HT-29 (cell line): ENCODE data around the gene CRBN. TPM values are rescaled to one million over a fixed set of nuclear protein-coding genes. Genes with fewer than 3 reads are reported as not detected.
A peak's percentile ranks its signal among the peaks of the same experiment; 100 is the strongest.

ENCODE experiments used
- DNase-seq: peaks from one replicate; pipeline ENCODE4 v3.0.0-alpha.2; 2015; ENCODE audit warnings: low spot score
- total RNA-seq: library from RNA; depleted of rRNA; stranded (reverse); fragments of >200 nt; shearing (Covaris generic); gene quantifications from 2 replicates; pipeline ENCODE4 v1.2.3, GENCODE V29; 2014

The CRBN gene
- total RNA-seq, 1 experiment from 2014 or later = 8.4 TPM

DNA sequence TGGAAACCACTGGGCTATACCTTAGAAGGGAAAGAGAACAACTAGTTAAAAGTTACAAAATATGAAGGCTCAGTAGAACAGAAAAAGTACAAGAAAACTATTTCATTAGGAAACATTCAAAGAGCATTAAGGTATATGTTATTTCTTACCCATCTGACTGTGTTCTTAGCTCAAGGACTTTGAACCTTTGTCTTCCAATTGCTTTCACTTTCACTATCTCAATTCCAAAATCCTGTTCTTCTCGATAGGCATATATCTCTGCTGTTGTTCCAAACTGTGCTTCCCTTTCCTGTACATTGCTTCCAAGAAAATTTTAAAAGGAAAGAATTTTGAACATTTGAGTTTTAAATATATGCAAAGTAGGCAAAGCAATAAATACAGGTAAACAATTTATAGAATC, 6.9 kb downstream of the CRBN start:
- no peak for DNase-seq

DNA sequence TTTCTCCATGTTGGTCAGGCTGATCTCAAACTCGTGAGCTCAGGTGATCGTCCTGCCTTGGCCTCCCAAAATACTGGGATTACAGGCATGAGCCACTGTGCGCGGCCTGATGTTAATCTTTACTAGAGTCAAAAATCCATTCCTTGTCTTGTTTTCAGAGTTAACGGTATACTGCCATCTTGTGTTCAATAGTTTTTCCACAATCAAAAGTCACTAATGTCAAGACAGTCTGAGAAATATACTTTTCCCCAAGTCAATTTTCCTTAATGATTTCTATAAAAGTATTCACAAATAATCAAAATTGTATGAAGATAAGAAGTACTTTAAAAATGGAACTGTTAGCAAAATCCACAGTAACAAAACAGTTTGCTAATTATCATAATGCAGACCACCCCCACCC, 8.5 kb downstream of the CRBN start:
- no peak for DNase-seq

DNA sequence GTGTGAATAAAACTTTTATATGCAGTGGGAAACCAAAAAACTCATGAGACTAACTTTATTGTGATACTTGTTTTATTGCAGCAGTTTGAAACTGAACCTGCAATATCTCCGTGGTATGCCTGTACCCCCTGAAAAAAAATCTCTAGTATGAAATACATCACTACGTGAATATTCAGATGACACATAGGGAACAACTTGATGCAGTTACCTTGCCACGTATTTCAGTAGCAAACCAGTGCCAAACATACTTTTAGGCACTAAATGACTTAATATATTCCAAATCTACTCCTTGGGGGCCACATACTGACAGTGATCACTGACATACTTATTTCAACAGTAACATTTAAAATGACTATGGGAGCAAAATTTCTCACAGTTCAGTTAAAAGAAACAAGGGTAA, 13.8 kb downstream of the CRBN start:
- DNase-seq = no peak

DNA sequence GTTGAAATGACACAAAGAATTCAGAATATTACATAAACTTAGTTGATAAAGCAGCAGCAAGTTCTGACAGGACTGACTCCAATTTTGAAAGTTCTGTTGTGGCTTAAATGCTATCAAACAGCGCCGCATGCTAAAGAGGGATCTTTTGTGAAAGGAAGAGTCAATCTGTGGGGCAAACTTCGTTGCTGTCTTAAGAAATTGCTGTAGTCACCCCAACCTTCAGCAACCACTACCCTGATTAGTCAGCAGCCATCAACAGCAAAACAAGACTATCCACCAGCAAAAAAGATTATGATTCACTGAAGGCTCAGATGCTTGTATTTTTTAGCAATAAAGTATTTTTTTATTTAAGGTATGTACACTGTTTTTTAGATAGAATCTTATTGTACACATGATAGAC, 14.2 kb downstream of the CRBN start:
- DNase-seq = no peak

DNA sequence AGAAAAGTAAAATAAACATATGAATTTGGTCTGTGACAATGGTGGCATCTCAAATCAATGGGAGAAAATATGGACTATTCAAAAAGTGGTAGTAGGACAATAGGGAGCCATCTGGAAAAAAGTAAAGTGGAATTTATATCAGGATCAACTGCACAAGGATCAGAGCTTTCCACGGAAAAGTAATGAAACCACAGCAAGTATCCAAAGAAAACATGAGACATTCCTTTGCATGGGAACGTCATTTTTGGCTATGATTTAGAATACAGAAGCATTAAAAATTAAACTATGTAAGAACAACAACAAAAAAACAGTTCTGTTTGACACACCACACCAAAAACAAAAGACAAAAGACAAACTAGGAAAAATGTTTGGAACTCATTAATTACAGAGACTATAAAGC, 18.7 kb downstream of the CRBN start:
- DNase-seq = no peak

DNA sequence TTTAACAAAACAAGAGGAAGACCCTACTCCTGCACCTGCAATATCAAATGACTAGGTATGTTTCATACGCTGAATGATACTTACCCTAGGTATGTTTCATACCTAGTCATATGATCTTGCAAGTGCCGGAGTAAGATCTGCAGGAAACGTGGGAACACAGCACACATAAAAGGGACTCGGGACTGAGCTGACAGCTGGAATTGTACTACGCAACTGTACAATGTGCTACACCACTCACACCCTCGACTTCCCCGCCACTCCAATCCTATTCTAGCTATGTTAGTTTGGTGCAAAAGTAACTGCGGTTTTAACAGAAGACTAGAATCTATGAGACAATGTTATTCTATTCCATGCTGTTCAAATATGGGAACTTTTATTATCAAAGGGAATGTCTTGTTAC, 22.0 kb downstream of the CRBN start:
- no peak for DNase-seq

DNA sequence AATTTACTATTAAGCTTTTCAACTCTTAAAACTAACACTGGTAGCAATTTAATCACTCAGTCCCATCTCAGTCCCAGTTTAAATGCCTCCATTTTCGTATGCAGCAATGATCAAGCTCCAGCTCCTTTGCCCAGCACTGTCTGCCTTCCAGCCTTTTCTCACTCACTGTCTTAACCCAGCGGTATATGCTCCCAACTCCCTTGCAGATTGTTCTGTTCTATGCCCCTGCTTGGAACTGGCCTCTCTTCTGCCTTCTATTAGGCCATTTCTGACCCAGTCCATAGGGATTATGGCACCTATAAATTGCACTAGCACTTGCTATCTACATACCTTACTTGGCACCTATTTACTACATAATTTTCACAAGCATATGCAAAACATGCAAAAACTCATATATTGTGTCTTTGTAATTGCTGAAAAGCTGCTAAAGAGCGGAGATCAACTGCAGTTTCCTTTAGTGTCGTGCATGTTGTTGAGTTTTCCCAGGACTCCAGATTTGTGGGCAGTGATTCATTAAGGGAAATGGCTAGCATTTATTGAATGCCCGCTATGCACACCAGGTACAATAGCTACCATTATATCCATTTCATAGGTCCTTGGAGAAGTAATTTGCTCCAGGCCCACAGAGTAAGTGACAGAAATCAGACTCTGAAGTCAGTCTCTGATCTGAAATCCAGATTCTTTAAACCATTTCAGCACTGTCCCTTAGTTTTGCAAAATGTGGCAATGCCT, 24.4 kb downstream of the CRBN start:
- DNase-seq = no peak

DNA sequence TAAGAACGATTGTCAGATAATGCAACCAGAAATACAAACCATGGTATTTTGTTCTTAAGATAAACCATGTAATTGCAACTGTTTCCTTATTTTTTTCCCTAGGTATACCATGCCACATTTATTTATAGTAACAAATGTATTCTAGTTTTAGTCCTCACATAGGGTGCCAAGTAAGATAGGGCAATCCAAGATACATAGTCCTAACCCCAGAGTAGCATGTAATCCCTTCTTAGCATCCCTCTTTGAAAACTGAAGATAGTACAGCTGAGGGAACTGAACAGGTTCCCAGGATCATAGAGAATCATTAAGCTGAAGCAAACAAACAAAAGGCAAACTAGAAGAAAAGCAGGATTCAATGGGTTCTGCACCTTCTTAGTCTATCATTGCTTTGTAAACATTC, 28.0 kb downstream of the CRBN start:
- DNase-seq = no peak

DNA sequence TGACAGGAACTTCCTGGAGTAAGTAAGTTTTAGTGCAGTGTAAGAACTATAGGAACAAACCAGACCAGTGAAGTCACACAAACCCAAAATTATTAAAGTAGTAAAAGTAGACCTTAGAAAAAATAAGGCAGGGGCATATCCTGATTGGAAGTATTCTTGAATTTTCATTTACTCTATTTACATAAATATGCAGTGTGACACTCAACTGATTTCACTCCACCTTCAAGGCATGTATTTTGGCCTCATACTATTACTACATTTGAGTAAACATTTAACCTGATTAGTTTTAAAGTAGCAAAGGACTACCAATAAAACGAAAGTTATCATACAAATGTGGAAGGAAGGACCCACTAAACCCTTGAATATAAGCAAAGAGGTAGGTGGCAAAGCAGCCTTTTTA, 29.9 kb downstream of the CRBN start:
- DNase-seq = no peak

DNA sequence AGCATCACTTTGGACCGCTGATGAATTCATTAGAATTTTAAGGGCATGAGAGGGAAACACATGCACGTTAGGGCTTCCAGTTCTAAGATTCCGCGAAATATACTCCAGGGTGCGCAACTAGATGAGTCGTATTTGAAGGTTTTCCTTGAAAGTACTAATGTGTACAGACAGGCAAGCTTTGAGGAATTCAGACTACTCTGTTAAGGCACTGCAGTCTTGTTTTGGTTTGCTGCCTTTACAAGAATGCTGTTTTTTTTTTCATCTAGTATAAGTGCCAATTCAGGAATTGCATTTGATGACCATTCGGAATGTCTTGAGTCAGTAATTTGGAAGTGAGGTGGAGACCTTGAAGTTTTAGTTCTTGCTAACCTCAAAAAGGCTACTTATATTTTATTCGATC, 33.7 kb downstream of the CRBN start:
- DNase-seq = no peak

DNA sequence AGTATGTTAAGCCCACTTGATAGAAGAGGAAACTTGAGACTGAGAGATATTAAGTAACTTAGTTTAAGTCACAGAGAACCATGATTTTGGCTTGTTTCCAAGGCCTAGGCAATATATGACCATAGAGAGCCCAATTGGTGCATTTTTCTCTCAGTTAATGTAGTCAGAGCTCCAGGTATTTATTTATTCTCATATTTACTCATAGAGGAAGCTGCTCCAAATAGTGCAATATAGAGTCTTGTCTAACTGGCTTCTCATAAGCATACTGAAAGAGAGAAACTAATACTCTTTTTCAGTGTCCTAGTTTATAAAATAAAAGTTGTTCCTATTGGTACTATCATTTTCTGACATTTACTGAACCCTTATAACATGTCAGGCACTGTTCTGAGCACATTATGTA, 37.6 kb downstream of the CRBN start:
- no peak for DNase-seq

DNA sequence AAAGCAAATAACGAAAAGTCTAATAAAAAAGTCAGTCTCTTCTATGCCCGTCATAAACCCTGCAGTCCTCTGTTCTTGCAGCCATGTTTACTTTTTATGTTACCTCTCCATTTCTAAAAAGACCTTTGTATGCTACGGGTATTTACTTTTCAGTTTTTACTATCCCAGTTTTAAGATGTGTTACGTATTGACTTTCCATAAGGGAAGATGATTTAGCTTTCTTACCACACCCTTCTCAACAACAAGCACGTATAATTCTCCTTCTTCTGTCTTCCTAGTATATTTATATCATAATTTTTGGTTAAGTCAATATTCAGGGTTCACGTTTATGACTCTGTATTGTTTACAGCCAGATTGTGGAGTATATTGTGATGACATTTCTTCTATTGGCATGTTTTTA, 42.0 kb downstream of the CRBN start:
- DNase-seq = no peak

DNA sequence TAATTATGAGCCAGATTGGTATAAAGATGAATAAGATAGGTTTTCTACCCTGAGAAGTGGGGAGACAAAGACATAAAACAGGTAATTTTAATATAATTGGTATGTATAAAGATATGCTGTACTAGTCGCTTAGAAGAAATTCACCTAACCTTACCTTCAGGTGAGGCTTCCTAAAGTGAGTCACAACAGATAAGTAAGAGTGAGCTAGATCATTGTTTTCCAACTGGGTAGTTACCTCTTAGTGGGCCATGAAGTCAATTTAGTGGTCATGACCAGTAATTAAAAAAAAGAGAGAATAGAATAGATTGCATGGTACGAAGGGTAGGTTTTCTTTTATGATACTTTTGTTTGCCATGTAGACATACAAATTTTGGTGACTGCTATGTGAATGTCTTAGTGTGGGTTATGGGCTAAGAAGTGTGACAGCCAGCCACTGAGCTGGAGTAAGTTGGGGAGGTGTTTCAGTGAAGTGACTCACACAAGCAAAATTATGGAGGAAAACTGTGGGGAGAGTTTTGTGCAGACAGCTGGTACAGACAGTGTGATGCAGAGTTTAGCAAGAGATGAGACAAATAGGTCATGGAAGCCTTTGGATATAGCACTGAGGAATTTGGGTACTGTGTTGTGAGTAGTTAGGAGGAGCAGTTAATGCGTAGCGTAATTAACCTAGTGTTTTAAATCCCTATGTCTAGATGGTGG, 44.6 kb downstream of the CRBN start:
- no peak for DNase-seq

DNA sequence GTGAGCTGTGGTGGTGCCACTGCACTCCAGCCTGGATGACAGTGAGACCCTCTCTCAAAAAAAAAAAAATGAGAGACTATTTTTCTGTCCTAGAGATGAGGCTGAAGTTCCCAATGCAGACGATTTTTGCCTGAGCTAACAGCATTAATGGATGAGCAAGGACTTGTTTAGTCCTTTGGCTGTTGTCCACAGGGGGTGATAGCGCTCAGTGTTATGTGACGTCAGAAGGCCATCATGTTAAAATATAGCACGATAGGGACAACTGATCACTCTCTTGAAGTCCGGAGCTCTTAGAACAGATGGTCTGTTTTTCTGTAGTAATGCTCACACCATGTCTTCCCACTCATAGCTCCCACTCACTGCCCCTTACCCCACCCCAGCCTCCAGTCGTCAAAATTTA, 46.0 kb downstream of the CRBN start:
- DNase-seq = no peak

DNA sequence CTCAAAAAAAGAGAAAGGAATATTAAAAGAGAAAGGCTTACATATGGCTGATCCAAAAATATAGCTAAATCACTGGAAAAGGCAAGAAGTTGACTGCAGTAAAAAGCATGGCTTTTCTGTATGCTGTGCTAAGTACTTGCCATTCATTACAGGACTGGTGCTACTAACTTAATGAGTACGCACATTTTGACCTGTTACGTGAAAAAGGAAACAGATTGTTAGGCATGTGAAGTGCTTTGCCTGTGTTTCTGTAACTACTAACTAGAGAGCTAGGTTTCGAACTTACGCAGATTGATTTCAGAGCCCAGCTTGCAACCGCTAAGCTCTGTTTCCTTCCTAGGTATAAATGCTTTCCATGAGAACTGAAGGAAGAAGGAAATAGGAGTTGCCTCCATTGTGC, 49.9 kb downstream of the CRBN start:
- no peak for DNase-seq

DNA sequence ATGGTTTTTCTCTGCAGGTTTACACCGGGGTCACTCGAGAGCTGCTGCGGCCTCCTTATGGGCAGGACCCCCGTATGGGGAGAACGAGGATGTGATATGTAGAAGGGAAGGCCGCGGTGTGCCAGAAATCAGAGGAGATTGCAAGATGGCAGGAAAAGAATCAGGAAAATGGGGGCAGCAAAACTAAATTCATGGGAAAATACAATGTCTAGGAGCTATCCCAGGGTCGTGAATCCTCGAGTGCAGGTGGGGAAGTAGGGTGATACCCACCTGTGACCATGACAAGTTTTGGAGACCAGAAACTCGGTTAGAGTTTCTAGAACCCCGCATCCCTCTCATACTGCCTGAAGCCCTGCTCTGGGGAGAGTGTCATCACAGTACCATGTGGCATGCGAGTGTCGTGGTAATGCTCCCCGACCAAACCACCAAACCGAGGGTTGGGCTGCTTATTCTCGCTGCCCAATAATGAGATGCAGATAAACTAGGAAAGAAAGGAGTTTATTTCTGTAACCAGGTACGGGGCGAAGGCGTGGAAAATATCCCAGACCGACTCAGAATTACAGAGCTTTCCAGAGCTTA, 52.0 kb downstream of the CRBN start:
- DNase-seq = peak; percentile 48

DNA sequence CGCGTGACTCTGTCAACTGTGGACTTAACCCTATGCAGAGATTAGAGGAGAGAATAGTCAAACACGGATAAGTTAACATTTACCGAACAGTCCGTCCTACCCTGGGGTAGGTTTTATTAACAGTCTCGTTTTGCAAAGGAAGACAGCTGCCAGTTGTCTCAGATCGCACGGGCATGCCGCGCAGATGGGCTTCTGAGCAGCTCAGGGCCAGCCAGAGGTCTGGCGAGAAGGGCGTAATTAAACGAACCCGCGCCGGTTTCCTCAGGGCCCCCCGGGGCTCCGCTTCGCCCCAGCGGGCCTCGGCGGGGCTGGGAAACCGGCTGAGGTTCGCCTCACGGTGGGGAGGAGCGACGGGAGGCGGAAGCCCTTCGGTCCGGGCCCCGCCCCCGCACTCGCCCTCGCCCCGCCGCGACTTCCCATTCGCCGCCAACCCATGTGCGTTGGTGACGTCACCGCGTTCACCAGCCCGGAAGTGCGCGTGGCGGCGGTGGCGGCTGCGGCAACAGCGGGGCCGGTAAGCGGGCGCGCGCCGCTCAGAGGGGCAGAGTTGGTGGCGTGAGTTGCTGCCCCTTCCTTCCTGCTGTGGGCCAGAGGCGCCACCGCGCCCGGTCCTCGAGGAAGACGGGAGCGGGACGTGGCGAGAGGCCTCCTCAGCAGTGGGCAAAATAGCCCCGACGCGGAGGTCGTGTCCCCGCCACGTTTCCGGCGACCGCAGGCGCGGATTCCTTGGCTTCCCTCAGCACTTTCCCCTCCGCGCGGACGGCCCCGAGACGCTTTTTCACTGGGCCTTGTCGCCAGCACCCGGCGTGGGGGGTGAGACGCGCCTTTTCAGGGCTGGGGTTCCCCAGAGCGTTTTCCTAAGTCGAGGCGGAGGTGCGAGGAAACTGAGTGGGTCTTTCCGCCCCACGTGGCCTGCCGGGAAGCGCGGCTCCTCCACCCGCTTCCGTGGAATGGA, 52.7 kb downstream of the CRBN start, which contains the start of gene TRNT1:
TSS of gene TRNT1 (plus strand) at position 464 of the 955 bp plus-strand sequence. CDS start 2,101 bp downstream, outside the sequence.
- peak; percentile 90 for DNase-seq

DNA sequence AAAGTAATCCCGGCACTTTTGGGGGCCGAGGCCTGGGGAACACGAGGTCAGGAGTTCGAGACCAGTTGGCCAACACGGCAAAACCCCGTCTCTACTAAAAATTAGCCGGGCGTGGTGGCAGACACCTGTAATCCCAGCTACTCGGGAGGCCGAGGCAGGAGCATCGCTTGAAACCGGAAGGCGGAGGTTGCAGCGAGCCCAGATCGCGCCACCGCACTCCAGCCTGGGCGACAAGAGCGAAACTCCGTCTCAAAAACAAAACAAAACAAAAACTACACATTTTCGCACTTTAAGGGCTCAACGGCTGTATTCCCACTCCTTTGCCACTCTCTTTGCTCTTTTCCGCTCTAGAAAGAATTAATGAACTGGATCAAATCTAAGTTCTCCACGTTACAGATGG, 53.5 kb downstream of the CRBN start:
- DNase-seq = no peak

DNA sequence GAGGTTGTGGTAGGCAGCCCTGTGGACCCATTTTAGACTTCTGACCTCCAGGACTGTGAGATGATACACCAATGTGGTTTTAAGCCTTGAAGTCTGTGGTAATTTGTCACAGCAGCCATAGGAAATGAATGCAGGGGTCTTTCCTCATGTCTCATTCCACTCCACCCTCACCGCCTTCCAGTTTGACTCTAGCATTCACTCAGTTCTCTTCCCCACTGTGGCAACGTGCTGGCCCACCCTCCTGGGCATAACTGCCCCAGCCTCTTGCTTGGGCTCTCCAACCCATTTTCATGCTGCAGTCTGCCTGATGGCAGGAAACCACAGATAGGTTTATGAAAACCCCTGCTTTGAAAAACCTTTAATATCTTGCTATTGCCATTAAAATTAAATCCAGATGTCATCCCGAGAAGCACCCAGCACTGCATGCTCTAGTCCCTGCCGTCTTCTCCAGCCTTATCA, 60.1 kb downstream of the CRBN start:
- no peak for DNase-seq

DNA sequence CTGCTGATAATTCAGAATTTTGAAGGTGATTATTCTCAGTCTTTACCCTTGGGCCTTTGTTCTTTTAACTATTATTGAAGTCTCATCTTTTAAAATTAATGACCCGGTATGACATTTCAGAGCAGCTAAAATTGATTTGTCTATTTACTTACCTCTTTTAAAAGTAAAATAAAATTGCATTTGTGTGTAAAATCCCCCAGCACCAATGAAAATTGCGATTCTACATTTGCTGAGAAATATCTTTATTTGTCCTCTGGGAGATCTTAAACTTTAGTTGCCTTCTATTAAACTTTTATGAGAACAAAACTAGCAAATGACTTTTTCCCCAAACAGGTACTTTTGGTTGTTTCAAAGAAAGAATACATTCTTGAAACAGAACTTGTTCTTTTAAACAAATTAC, 61.8 kb downstream of the CRBN start:
- no peak for DNase-seq

DNA sequence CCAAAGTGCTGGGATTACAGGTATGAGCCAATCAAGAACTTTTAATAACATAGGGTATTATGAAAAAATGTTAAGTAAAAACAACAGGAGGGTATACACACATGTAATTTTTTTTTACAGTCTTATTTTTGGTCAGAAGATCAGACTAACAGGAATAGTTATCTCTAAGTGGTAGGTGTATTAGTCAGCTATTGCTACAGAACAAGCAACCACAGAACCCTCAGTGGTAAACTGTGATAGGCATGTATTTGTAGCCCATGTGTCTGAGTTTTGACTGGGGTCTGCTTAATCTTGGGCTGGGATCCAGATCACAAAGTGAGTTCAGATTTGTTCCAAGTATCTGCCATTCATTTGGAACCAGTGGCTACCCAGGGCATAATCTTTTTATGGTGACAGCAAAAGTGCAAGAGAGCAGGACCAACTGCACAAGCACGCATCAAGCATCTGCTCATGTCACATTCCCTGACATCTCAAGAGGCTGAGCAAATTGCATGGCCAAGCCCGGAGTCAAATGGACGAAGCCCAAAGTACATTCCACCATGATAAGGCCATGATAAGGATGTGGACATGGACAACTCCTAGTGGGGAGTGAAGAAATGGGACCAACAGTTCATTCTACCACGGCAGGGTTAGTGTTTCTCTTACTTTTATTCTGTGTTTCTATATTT, 66.3 kb downstream of the CRBN start:
- DNase-seq = no peak
